HG03280 (cell line): ENCODE data around the gene ELMO1.
"Not testable (repeated sequence)": the region's sequence is repeated elsewhere in the genome, so short reads cannot be mapped to it uniquely, and the experiment has no call there.

Experiments used
- ATAC-seq: cut with Tn5 transposase; IDR thresholded peaks from one replicate; pipeline ENCODE4 v1.9.1; 2021; ENCODE audit warnings: mild to moderate bottlenecking, moderate library complexity; ENCODE audit not compliant: unreplicated experiment

The ELMO1 gene

GRCh38 chr7:37151741-37152413, 296.8 kb downstream of the ELMO1 start:
- ATAC-seq: no peak

- ATAC-seq: no peak
These were observed 297.8 kb downstream of the ELMO1 start for GRCh38 chr7:37150856-37151255.

- no peak for ATAC-seq
These were observed 298.5 kb downstream of the ELMO1 start for GRCh38 chr7:37150180-37150579.

GRCh38 chr7:37149773-37150124, 298.9 kb downstream of the ELMO1 start:
- ATAC-seq: no peak

- ATAC-seq: peak; percentile 63
These were observed 299.5 kb downstream of the ELMO1 start for GRCh38 chr7:37149051-37149772.

- no peak for ATAC-seq
These were observed 303.0 kb downstream of the ELMO1 start for GRCh38 chr7:37145682-37146081.

DNA sequence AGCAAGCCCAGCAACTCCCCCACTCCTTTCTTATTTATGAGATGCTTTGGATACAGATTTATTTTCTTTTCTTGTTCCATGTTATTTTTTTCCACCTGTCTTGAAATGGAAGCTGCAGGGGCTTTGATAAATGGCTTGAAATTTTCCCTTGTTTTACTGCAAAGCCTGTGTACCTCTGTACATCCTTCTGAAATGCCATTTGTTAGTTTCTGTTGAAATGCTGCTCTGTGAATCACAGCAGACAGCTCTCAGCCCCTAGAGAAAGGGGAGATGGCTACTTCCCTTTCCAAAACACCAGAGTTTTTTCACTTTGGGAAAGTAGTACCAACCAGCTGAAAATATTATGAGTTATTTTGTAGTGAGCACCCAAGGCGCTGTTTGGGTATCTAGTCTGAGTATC, 304.2 kb downstream of the ELMO1 start:
- ATAC-seq: no peak

GRCh38 chr7:37142958-37143357, 305.7 kb downstream of the ELMO1 start:
- ATAC-seq: no peak

DNA sequence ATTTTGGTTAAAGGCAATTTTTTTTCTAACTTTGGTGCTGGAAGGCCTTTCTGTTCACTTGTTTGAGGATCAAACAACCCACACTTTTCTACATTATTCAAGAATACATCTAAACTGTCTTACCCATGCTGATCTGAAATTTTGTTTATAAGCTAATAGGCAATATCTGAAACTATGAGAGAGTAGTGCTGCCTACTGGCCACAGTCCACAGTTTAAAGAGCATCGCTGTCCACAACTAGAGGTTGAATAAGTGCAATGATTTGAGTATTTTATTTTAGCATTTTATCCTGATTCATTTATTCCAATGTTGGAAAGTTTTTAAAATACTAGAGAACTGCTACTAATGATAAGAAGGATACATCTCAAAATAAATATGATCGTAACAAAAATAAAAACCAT, 306.9 kb downstream of the ELMO1 start:
- no peak for ATAC-seq

DNA sequence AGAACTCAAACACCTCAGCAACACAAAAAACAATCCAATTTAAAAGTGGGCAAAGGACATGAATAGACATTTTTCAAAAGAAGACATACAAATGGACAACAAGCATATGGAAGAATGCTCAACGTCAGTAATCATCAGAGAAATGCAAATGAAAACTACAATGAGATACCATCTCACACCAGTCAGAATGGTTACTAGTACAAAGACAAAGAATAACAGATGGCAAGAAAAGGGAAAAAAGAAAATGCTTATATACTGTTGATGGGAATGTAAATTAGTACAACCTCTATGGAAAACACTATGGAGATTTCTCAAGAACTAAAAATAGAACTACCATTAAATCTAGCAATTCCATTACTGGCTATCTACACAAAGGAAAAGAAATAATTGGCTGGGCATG, 314.8 kb downstream of the ELMO1 start:
- not testable (repeated sequence) for ATAC-seq

DNA sequence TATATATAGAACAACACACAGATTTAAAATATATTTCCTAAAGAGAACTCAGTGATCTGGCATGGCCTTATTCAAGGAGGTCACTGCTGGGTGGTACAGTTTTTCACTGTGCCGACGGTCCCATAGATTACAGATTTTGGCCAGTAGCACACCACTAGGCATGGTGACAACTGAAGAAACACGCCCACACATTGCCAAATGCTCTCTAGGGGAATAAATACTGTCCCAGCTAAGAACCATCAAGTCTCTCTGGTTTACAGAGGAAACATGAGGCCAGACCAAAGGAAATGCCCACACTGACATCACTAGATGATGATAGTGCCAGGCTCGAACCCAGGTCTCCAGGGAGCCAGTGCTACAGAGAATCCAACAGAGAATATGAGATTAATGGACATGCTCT, 316.8 kb downstream of the ELMO1 start:
- ATAC-seq: no peak

GRCh38 chr7:37129035-37129425, 319.6 kb downstream of the ELMO1 start:
- no peak for ATAC-seq

GRCh38 chr7:37128327-37129034, 320.2 kb downstream of the ELMO1 start:
- no peak for ATAC-seq

DNA sequence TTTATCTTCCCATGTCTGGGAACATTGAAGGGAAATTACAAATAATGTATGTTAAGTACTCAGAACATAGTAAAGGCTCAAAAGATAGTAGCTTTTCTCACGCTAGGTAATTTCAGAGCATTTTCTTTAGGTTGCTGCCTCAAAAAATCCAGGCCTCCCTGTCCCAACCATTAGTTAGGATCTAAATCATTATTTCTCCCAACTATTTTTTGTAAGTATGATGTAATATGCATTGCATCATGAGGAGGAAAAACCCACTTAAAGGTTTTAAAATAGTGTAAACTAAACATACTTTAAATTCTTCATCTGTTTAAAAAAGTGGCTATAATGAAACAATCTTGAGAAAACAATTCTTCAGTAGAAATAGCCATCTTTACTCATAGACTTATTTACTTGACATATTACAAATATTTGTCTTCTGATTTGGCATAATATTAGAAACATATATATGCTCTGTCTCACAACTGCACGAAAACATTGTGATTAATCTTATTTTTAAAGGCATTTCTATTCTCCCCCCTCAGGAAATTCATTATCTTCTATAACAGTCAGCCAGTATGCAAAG, 329.3 kb downstream of the ELMO1 start:
- ATAC-seq: no peak

DNA sequence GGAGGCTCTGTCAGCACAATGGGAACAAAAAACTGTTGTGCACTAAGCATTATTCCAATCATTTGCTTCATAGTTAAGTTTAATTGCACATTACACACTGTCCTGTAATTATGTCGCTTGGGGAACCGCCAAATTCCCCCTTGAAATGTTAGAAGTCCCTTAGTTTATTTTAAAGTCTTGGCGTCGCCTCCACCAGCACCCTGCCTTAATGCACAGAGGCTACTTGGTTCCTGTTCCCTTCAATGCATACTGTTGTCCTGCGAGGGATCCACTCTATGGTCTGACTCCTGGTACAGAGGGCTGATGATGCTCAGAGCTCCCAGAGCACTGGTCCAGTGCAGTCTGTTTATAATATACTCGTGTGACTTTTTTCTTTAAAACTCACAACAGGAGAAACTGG, 330.7 kb downstream of the ELMO1 start:
- ATAC-seq: no peak

- ATAC-seq: no peak
These were observed 331.4 kb downstream of the ELMO1 start for GRCh38 chr7:37117292-37117691.

DNA sequence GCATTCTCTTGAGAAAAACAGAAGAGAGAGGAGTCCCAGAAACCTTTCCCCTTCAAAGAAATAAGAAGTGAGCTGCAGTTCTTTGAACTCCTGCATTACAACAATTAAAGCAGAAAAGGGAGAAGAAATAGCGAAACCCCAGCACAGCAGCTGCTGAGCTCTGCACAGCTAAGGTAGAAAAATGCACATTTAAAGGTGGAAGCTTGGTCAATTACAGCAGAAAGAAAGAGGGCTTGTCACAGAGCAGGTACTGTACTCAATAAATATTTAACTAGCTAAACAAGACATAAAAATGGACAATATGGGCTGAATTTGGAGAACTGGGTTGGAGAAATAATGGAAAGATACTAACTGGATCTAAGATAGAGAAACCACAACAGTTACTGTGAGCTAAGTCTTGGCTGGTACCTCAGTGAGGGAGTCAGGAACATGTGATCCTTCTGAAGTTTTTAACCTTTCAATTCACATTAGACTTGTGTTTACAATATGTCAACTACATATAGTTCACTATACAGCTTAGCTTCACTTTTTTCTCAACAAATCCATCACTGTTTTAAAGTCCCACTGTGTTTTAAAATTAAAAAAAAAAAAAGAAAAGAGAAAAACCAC, 332.5 kb downstream of the ELMO1 start:
- ATAC-seq: no peak

DNA sequence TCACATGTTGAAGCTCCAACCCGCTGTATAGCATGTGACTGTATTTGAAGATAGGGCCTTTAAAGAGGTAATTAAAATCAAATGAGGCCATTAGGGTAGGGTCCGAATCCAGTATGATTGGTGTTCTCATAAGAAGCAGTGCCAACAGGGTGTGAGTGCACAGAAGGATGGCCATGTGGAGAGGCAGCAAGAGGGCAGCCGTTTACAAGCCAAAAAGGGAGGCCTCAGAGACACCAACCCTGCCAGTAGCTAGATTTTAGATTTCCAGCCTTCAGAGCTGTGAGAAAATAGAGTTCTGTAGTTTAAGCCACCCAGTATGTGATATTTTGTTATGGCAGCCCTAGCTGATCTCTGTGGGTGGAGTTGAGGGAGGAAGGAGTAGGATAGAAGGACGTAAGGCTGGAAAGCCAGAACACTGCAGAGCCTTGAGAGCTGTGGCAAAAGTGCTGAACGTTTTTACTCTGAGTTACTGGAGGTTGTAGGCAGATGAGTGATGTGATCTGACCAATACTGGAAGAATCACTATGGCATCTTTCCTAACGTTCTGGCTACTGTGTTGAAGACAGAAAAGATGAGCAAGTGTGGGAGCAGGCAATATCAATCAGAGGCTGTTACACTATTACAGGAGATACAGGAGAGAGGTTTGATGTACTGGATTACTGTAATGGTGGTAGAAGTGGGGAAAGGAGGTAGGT, 334.9 kb downstream of the ELMO1 start:
- no peak for ATAC-seq

DNA sequence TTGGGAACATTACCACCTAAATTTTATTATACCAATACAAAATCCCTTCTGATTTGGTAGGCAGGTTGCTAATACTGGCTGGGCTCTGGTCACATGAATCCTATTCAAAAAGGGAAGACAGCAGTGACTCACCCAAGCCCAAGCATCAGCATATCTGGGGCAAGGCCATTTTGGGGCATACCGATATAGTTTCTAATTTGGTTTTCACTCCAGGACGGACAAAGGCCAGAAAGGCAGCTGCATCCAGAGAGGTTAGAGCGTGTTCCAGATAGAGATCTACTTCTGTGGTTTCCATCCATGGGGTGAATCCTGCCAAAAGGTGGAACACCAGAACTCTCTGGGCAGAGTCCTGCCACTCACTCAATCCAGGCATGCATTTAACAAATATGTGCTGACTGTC, 335.8 kb downstream of the ELMO1 start:
- ATAC-seq: no peak

- no peak for ATAC-seq
These were observed 336.4 kb downstream of the ELMO1 start for GRCh38 chr7:37112218-37112617.

DNA sequence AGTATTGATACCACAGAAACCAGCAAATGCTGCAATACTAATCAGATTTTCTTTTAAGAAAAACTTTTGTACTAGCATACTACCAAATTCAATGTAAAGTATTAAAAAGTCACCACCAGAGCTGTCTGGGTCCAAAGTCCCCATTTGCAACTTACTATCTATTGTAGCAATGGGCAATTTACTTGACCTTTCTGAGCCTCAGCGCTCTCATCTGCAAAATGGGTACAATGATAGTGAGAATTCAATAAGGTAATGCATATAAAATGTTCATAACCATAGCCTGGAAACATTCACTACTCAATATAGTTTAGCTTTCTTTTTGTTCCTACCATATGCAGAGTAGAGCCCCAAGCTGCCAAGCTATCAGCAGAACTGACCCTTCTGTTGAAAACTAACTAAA, 337.2 kb downstream of the ELMO1 start:
- no peak for ATAC-seq
